ENCODE measurements around the gene KIAA1549. TPM values are rescaled to one million over a fixed set of nuclear protein-coding genes. Genes with fewer than 3 reads are reported as not detected.
A peak's percentile ranks its signal among the peaks of the same experiment; 100 is the strongest.
"Not testable (repeated sequence)": the region's sequence is repeated elsewhere in the genome, so short reads cannot be mapped to it uniquely, and the experiment has no call there.

KIAA1549 gene
- 0.57 and 3.7 TPM in 2 replicates for total RNA-seq (ENCODE audit: low replicate concordance)

DNA sequence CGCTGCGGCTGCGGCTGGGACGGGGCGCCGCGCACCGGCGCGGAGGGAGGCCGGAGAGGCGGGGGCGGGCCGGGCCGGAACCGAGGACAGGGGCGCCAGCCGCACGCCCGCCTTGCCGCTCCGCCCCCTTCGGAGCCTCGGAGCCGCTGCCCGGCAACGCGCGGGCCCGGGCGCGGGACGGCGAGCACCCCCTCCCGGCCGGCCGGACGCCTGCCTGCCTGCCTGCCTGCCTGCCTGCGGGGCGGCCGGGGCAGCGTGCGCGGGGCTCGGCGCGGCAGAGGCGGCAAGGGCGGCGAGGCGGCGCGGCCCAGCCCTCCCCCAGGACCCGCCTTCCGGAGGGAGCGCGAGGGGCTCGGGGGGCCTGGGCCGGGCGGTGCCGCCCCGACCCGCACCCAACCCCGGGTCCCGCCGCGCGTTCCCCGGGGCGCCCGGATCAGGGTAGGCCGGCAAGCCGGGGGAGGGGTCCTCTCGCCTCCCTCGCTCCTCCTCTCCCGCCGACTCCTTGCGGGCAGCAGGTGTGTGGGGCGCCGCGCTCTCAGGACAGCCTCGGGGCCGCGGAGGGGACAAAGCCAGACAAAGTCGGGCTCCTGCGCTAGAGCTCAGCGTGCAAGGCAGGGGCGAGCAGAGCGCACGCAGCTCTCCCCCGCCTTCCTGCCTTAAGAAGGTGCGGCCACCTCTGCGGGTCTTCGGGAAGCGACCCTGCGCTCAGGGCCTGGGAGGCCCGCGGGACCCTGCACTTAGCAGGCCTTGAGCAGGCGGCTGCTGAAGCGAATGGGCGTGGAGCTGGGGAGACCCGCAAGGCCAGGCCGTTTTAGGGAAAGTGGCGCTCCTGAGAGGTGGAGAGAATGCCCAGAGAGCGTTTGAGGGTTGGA, at the start of gene KIAA1549:
Gene KIAA1549, minus strand, starts transcription at position 58 of the 872 bp plus-strand sequence. CDS start 120 bp downstream, outside the sequence.
- H3K4me3 ChIP-seq (ENCODE audit: low read depth, low read length), result peak within 1 kb of the TSS; percentile 79
- DNase-seq (ENCODE audit: low read depth), result peak; percentile 48
- TF ChIP-seq, protein P1, sequence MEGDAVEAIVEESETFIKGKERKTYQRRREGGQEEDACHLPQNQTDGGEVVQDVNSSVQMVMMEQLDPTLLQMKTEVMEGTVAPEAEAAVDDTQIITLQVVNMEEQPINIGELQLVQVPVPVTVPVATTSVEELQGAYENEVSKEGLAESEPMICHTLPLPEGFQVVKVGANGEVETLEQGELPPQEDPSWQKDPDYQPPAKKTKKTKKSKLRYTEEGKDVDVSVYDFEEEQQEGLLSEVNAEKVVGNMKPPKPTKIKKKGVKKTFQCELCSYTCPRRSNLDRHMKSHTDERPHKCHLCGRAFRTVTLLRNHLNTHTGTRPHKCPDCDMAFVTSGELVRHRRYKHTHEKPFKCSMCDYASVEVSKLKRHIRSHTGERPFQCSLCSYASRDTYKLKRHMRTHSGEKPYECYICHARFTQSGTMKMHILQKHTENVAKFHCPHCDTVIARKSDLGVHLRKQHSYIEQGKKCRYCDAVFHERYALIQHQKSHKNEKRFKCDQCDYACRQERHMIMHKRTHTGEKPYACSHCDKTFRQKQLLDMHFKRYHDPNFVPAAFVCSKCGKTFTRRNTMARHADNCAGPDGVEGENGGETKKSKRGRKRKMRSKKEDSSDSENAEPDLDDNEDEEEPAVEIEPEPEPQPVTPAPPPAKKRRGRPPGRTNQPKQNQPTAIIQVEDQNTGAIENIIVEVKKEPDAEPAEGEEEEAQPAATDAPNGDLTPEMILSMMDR (IDR thresholded peaks at IDR 0.05; ENCODE audit: insufficient read depth, low read length), result no peak

DNA sequence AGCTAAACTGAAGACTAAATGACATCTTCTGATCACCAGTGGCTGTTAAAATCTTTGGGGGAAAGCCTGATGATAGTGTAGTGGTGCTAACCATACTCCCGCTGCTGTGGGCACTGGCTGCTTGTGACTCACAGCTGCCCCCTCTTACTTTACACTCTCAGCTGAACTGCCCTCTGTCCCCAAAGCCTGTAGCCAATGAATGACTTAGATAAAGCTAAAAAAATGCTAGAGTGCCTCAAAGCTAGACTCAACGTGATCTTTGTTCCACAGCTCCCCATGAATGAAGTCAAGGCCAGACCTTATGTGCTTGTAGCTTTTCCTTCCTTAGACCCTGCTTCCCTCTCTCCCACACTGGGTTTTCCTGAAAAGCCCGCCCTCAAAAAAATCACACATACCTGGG, 48.2 kb upstream of the KIAA1549 start:
- H3K4me3 ChIP-seq (ENCODE audit: low read depth, low read length), result no peak overlapping the region
- DNase-seq (ENCODE audit: low read depth), result no peak
- TF ChIP-seq, protein P1 (IDR thresholded peaks at IDR 0.05; ENCODE audit: insufficient read depth, low read length), result no peak

DNA sequence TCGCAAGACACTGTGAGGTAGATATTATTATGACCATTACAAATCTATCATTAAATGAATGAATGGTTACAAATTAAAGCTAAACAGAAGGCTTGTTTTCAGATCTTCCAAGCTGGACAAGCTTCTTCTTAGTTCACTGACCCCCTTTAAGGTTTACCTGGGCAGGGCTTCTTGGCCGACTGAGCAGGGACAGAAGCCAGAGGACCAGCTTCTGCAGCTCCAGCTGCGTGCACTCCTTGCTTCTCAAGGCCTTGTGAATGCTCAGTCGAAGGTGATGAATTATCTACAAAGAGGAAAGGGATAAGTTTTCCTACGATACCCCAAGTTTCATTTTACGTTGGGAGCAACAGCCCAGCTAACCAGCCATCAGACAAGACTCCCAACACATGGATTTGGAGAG, 45.4 kb upstream of the KIAA1549 start:
- no peak for DNase-seq (ENCODE audit: low read depth)
- TF ChIP-seq, protein P1 (IDR thresholded peaks at IDR 0.05; ENCODE audit: insufficient read depth, low read length), result no peak

DNA sequence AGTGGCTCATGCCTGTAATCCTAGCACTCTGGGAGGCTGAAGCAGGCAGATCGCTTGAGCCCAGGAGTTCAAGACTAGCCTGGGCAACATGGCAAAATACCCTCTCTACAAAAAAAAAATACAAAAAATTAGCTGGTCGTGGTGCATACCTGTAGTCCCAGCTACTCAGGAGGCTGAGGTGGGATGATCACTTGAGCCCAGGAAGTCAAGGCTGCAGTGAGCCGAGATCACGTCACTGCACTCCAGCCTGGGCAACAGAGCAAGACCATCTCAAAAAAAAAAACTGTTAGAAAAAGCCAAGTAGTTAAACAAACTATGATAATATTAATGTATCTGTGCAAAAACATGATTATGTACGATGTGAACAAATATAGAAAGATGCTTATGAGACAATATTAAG, 44.7 kb upstream of the KIAA1549 start:
- not testable (repeated sequence) for DNase-seq (ENCODE audit: low read depth); H3K4me3 ChIP-seq (ENCODE audit: low read depth, low read length)

More for the DNA sequence above, 45.4 kb upstream of the KIAA1549 start:
- no peak overlapping the region for H3K4me3 ChIP-seq (ENCODE audit: low read depth, low read length)

DNA sequence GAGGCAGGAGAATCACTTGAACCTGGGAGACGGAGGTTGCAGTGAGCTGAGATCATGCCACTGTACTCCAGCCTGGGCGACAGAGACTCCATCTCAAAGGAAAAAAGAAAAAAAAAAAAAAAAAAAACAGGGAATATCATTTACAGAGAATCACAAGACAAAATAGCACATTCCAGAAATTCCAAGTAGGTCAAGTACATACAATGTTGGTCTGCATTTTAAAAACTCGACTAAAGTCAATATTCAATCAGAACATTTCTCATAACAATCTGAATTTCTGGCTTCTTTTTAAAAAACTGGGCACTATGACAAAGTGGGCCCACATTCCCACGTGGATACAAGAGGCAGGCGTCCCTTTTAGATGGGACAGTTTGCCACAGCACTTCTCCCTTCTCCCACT, 41.9 kb upstream of the KIAA1549 start:
- TF ChIP-seq, protein P1 (IDR thresholded peaks at IDR 0.05; ENCODE audit: insufficient read depth, low read length), result no peak
- no peak overlapping the region for H3K4me3 ChIP-seq (ENCODE audit: low read depth, low read length)
- no peak for DNase-seq (ENCODE audit: low read depth)

DNA sequence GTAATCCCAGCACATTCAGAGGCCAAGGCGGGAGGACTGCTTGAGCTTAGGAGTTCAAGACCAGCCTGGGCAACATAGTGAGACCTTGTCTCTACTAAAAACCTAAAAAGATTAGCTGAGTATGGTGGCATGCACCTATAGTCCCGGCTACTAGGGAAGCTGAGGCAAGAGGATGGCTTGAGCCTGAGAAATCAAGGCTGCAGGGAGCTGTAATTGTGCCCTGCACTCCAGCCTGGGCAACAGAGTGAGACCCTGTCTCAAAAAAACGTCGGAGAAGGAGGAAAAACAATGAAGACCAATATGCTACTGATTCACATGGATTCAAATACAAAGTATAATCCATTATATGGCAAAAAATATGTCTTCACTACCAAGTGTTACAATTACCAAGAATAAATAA, 41.1 kb upstream of the KIAA1549 start:
- no peak overlapping the region for H3K4me3 ChIP-seq (ENCODE audit: low read depth, low read length)
- TF ChIP-seq, protein P1 (IDR thresholded peaks at IDR 0.05; ENCODE audit: insufficient read depth, low read length), result no peak
- no peak for DNase-seq (ENCODE audit: low read depth)

DNA sequence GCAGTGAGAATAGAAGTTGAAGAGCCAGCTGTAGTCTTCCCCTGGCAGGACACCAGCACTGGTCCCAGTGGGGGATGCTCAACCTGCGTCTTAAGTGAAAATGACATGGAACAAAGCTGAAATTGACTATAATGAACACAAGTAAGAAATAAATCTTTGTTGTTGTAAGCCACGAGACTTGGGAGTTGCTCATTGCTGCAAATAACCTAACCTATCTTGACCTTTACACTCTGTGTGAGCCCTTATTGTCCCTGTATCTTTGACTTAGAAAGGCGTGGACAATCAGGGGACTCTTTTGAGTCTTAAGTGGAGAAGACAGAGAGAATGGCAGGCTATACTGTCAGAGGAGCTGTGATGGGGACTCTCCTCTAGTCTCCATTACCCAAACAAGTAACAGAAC, 37.7 kb upstream of the KIAA1549 start:
- H3K4me3 ChIP-seq (ENCODE audit: low read depth, low read length), result no peak overlapping the region
- TF ChIP-seq, protein P1 (IDR thresholded peaks at IDR 0.05; ENCODE audit: insufficient read depth, low read length), result no peak
- DNase-seq (ENCODE audit: low read depth), result no peak

Data from fibroblast of the aortic adventitia (primary cell).